NCI-H2196 treated with DMSO at 0.1 percent for 48 hours (cell line): Measurements from ENCODE around the gene ACAN.
"Not testable (repeated sequence)": the region's sequence is repeated elsewhere in the genome, so short reads cannot be mapped to it uniquely, and the experiment has no call there.

Source experiments
- DNase-seq: peaks from one replicate; lab custom pipeline; 2025; ENCODE audit not compliant: unreplicated experiment; lab: John Stamatoyannopoulos, UW

Gene ACAN

DNA sequence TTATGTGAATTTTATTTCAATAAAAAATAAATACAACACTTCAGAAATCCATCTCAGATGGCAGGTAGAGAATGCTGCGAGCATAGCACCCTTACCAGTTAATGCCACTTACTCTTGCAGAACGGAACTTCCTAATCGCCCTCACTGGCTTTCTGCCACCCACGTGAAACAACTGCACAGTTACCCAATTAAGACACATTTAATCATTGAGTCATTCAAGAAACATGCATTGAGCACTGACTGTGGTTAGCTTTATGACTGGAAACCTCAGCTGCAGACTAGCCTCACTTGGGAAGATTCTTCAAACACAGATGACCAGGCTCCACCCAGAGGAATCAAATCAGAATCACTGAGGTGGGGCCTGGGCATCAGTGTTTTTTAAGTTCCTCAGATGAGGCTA, 115.5 kb downstream of the ACAN start:
- peak; percentile 8 for DNase-seq

DNA sequence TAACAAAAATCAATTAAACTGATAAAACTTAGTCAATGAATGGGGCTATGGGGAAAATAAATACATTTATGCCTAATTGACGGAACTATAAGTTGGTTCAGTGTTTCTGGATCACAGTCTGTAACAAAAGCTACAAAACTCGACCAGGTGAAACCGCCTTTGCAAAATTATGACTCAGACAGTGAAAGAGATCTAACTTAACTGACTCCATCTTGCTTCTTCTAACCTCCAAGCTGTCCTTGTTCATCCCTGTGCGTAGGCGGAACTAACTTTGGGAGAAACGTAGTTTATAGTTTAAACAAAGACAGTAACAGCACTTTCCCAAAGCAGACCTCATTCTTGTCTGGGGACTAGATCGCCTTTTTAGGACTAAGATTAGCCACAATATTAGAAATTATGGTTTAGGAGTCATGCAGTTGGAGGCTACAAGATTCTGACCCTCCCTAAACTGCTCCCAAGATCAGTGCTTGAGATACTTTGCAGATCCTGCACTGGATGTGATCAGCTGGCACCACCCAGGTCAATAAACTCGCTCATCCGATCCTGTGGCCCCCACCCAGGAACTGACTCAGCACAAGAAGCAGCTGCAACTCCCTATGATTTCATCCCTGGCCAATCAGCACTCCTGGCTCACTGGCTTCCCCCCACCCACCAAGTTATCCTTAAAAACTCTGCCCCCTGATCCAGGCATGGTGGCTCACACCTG, 117.1 kb downstream of the ACAN start:
- DNase-seq: no peak

DNA sequence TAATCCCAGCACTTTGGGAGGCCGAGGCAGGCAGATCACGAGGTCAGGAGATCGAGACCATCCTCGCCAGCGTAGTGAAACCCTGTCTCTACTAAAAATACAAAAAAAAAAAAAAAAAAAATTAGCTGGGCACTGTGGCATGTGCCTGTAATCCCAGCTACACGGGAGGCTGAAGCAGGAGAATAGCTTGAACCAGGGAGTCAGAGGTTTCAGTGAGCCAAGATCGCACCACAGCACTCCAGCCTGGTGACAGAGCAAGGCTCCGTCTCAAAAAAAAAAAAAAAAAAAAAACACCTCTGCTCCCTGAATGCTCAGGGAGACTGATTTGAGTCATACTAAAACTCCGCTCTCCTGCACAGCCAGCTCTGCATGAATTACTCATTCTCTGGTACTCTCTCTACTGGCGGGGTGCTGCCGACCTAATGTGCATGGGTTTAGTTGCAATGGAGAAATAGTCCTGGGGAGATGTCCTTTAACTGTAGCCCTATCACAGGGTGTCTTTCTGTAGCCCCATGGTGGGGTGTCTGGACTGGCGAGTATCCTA, 117.7 kb downstream of the ACAN start:
- DNase-seq: not testable (repeated sequence)
